H9 (cell line): ENCODE results near the gene MRPS34. TPM values are rescaled to one million over a fixed set of nuclear protein-coding genes. Genes with fewer than 3 reads are reported as not detected.

Experiments
- DNase-seq: peaks from one replicate; pipeline ENCODE4 v3.0.0-alpha.2; 2017
- H2AFZ ChIP-seq: one replicate; pipeline ENCODE4 v1.6.1; 2013; ENCODE audit warnings: mild to moderate bottlenecking, low read length, control low read depth, moderate library complexity
- H2AK5ac ChIP-seq: 2 replicates; pipeline ENCODE4 v1.6.1; 2013; ENCODE audit warnings: low read length, control low read depth, mixed read lengths; ENCODE audit not compliant: insufficient read length
- H2BK120ac ChIP-seq: one replicate; pipeline ENCODE4 v1.6.1; 2013; ENCODE audit warnings: low read depth, mild to moderate bottlenecking, low read length, control low read depth, inconsistent platforms; ENCODE audit not compliant: poor library complexity, severe bottlenecking
- H2BK12ac ChIP-seq: 2 replicates; pipeline ENCODE4 v1.6.1; 2013; ENCODE audit warnings: low read length, control low read depth, mixed read lengths, low read depth; ENCODE audit not compliant: insufficient read length
- H2BK15ac ChIP-seq: 2 replicates; pipeline ENCODE4 v1.6.1; 2013; ENCODE audit warnings: low read depth, low read length, control low read depth
- H2BK20ac ChIP-seq: one replicate; pipeline ENCODE4 v1.6.1; 2013; ENCODE audit warnings: low read depth, mild to moderate bottlenecking, low read length, control low read depth, inconsistent platforms; ENCODE audit not compliant: poor library complexity, severe bottlenecking
- H2BK5ac ChIP-seq: 2 replicates; pipeline ENCODE4 v1.6.1; 2013; ENCODE audit warnings: low read length, control low read depth, mixed read lengths; ENCODE audit not compliant: insufficient read length
- H3K14ac ChIP-seq: 2 replicates; pipeline ENCODE4 v1.6.1; 2013; ENCODE audit warnings: low read length, control low read depth; ENCODE audit not compliant: insufficient read depth
- H3K18ac ChIP-seq: 2 replicates; pipeline ENCODE4 v1.6.1; 2013; ENCODE audit warnings: low read depth, mild to moderate bottlenecking, mixed read lengths, low read length, control low read depth; ENCODE audit not compliant: insufficient read length
- H3K23ac ChIP-seq: 2 replicates; pipeline ENCODE4 v1.6.1; 2013; ENCODE audit warnings: low read length, control low read depth, mixed read lengths, low read depth; ENCODE audit not compliant: insufficient read length
- H3K23me2 ChIP-seq: 2 replicates; pipeline ENCODE4 v1.6.1; 2013; ENCODE audit warnings: low read depth, mild to moderate bottlenecking, mixed read lengths, low read length, control low read depth; ENCODE audit not compliant: insufficient read length, poor library complexity, severe bottlenecking
- H3K27ac ChIP-seq: 2 replicates; pipeline ENCODE4 v1.5.1; 2013; ENCODE audit warnings: low read length, control low read depth, mixed read lengths, low read depth; ENCODE audit not compliant: insufficient read length
- H3K27me3 ChIP-seq: 2 replicates; pipeline ENCODE4 v1.6.1; 2013; ENCODE audit warnings: low read length, control low read depth, inconsistent platforms; ENCODE audit not compliant: insufficient read depth
- H3K4ac ChIP-seq: 2 replicates; pipeline ENCODE4 v1.6.1; 2013; ENCODE audit warnings: low read depth, mild to moderate bottlenecking, control low read depth, inconsistent platforms, low read length, moderate library complexity
- H3K4me1 ChIP-seq: 2 replicates; pipeline ENCODE4 v1.6.1; 2013; ENCODE audit warnings: low read length, control low read depth, inconsistent platforms; ENCODE audit not compliant: insufficient read depth
- H3K4me2 ChIP-seq: 2 replicates; pipeline ENCODE4 v1.6.1; 2013; ENCODE audit warnings: low read length, control low read depth, mixed read lengths; ENCODE audit not compliant: insufficient read length, insufficient read depth
- H3K56ac ChIP-seq: 2 replicates; pipeline ENCODE4 v1.6.1; 2013; ENCODE audit warnings: low read depth, mild to moderate bottlenecking, mixed read lengths, low read length, control low read depth; ENCODE audit not compliant: insufficient read length
- H3K79me1 ChIP-seq: 2 replicates; pipeline ENCODE4 v1.6.1; 2013; ENCODE audit warnings: low read depth, mild to moderate bottlenecking, moderate library complexity, low read length, control low read depth, inconsistent platforms; ENCODE audit not compliant: insufficient read depth, poor library complexity, severe bottlenecking
- H3K79me2 ChIP-seq: 2 replicates; pipeline ENCODE4 v1.6.1; 2013; ENCODE audit warnings: low read length, control low read depth, inconsistent platforms; ENCODE audit not compliant: insufficient read depth
- H3K9ac ChIP-seq: 2 replicates; pipeline ENCODE4 v1.6.1; 2013; ENCODE audit warnings: low read length, control low read depth, mixed read lengths; ENCODE audit not compliant: insufficient read length; ENCODE audit errors: extremely low read depth
- H3K9me3 ChIP-seq: one replicate; pipeline ENCODE4 v1.6.1; 2013; ENCODE audit warnings: low read depth, low read length, inconsistent platforms; ENCODE audit not compliant: control insufficient read depth
- H3T11ph ChIP-seq: one replicate; pipeline ENCODE4 v1.6.1; 2013; ENCODE audit warnings: mild to moderate bottlenecking, low read length, control low read depth, inconsistent platforms
- H4K20me1 ChIP-seq: one replicate; pipeline ENCODE4 v1.6.1; 2013; ENCODE audit not compliant: control insufficient read depth, insufficient read length, insufficient read depth
- H4K5ac ChIP-seq: 2 replicates; pipeline ENCODE4 v1.6.1; 2013; ENCODE audit warnings: low read depth, mild to moderate bottlenecking, mixed read lengths, low read length, control low read depth; ENCODE audit not compliant: insufficient read length
- H4K8ac ChIP-seq: replicated peaks from 2 replicates; pipeline ENCODE4 v1.6.1; 2013; ENCODE audit warnings: low read length, control low read depth, mixed read lengths, low read depth; ENCODE audit not compliant: insufficient read length
- H4K91ac ChIP-seq: 2 replicates; pipeline ENCODE4 v1.6.1; 2013; ENCODE audit warnings: low read depth, mild to moderate bottlenecking, moderate library complexity, mixed read lengths, low read length, control low read depth; ENCODE audit not compliant: insufficient read length
- H3K27ac Mint-ChIP-seq, 3 experiments: 2 replicates in 2 of 3; 3 replicates in 1 of 3; pipeline ENCODE4 v1.8.0; 2020 to 2021; ENCODE audit warnings: mixed read lengths in 3 of 3, mild to moderate bottlenecking in 1 of 3, moderate library complexity in 1 of 3
- H3K27me3 Mint-ChIP-seq: 2 replicates; pipeline ENCODE4 v1.8.0; 2021; ENCODE audit warnings: low read depth, mild to moderate bottlenecking, moderate library complexity, mixed read lengths
- H3K36me3 Mint-ChIP-seq, 3 experiments: 2 replicates in 2 of 3; 3 replicates in 1 of 3; pipeline ENCODE4 v1.8.0; 2020 to 2021; ENCODE audit warnings: low read depth in 3 of 3, mixed read lengths in 3 of 3; ENCODE audit not compliant: insufficient read depth in 1 of 3
- H3K4me1 Mint-ChIP-seq, 2 experiments: 2 replicates each; pipeline ENCODE4 v1.8.0; 2020; ENCODE audit warnings: mixed read lengths in 2 of 2
- H3K4me3 Mint-ChIP-seq, 2 experiments: 2 replicates in 1 of 2; 3 replicates in 1 of 2; pipeline ENCODE4 v1.8.0; 2020 to 2021; ENCODE audit warnings: mild to moderate bottlenecking in 2 of 2, mixed read lengths in 2 of 2, moderate library complexity in 1 of 2
- H3K9me3 Mint-ChIP-seq, 2 experiments: 2 replicates in 1 of 2; 3 replicates in 1 of 2; pipeline ENCODE4 v1.8.0; 2020; ENCODE audit warnings: mild to moderate bottlenecking in 2 of 2, mixed read lengths in 2 of 2, moderate library complexity in 1 of 2
- CTCF ChIP-seq: fragments of 200-600 bp; sonication (generic); conservative IDR thresholded peaks from 3 replicates; pipeline ENCODE4 v1.8.0; 2021; ENCODE audit warnings: antibody characterized with exemption, mild to moderate bottlenecking
- WGBS: extraction: QIAGEN DNeasy Blood & Tissue Kit; methylation state at CpG from one replicate; pipeline ENCODE4 v1.1.7; 2013; ENCODE audit warnings: missing lambda C conversion rate, low lambda C conversion rate, mixed read lengths; ENCODE audit not compliant: insufficient read length; ENCODE audit errors: extremely low coverage; 5-methylcytosine and 5-hydroxymethylcytosine counted together
- total RNA-seq: library from RNA; stranded (reverse); gene quantifications from 2 replicates; pipeline ENCODE4 v1.2.1, GENCODE V29; 2021

The MRPS34 gene
- total RNA-seq, 1 experiment from 2014 or later: 205 TPM

GRCh38 chr16:1775006-1775845, 2.3 kb upstream of the MRPS34 start:
- Histone ChIP-seq H3K23me2 (peaks cover 9% of the 10 kb centered on the region), H4K91ac (no peak overlapping the region), H4K20me1 (no peaks in the 10 kb centered on the region), H2BK120ac (no peak overlapping the region), H3K27me3 (no peaks in the 10 kb centered on the region), H2BK12ac (no peak overlapping the region), H3T11ph (no peak overlapping the region), H3K27ac (no peak overlapping the region), H2AFZ (no peak overlapping the region), H3K4me1 (no peaks in the 10 kb centered on the region), H3K9ac (no peak overlapping the region), H3K9me3 (no peaks in the 10 kb centered on the region), H4K5ac (no peak overlapping the region), H3K4me2 (no peak overlapping the region), H2AK5ac (no peak overlapping the region), H3K79me2 (no peaks in the 10 kb centered on the region; the same call in 1 of the 2 replicates), H2BK5ac (no peak overlapping the region), H3K4ac (no peak overlapping the region), H2BK20ac (no peak overlapping the region), H3K18ac (no peak overlapping the region), H3K23ac (no peak overlapping the region), H2BK15ac (no peak overlapping the region), H3K56ac (no peak overlapping the region), H3K79me1 (peaks cover 5% of the 10 kb centered on the region), H4K8ac (no peak overlapping the region), H3K14ac (no peak overlapping the region)
- H3K27me3 Mint-ChIP-seq: no peaks in the 10 kb centered on the region; the same call in 1 of the 2 replicates
- no peaks in the 10 kb centered on the region for H3K9me3 Mint-ChIP-seq
- peaks cover 9 to 41% (median 17%) of the 10 kb centered on the region in 3 experiments; a peak in 6 of 7 replicates for H3K36me3 Mint-ChIP-seq
- no peak for DNase-seq
- no CpG with 5 or more reads among the region's 30 CpGs for WGBS
- H3K4me3 Mint-ChIP-seq: peak overlapping the region; percentile 32 to 35; a peak in 2 of 5 replicates
- no peak overlapping the region for H3K27ac Mint-ChIP-seq
- H3K4me1 Mint-ChIP-seq: peaks cover under 1 to 15% of the 10 kb centered on the region in 2 experiments
- TF ChIP-seq CTCF: no peak
